CD4-positive, CD25-positive, alpha-beta regulatory T cell (primary cell): ENCODE measurements around the gene ANKS1B. TPM values are rescaled to one million over a fixed set of nuclear protein-coding genes. Genes with fewer than 3 reads are reported as not detected.

ENCODE experiments used
- ATAC-seq, 2 donors: fragments of 150-1000 bp; cut with Tn5 transposase; one replicate each; pipeline ENCODE4 v1.10.0; 2021; ENCODE audit warnings: low read depth in 2 of 2, moderate number of reproducible peaks in 2 of 2, moderate library complexity in 1 of 2
- DNase-seq, 3 donors: peaks; one replicate each; pipeline versions ENCODE4 v3.0.0 to v3.0.0-alpha.2; 2012 to 2022; ENCODE audit warnings: mixed read lengths in 1 of 3
- H3K27ac ChIP-seq: one replicate; pipeline ENCODE4 v1.7.0; 2013; ENCODE audit warnings: mild to moderate bottlenecking, low read length; ENCODE audit not compliant: insufficient read depth, poor library complexity, severe bottlenecking
- H3K27me3 ChIP-seq: one replicate; pipeline ENCODE4 v1.7.0; 2013; ENCODE audit warnings: low read length; ENCODE audit not compliant: control insufficient read depth, insufficient read depth
- H3K36me3 ChIP-seq: one replicate; pipeline ENCODE4 v1.7.0; 2013; ENCODE audit warnings: mild to moderate bottlenecking, low read length, moderate library complexity; ENCODE audit not compliant: control insufficient read depth, insufficient read depth
- H3K4me1 ChIP-seq: 2 replicates; pipeline ENCODE4 v1.7.0; 2013; ENCODE audit warnings: mild to moderate bottlenecking, low read length; ENCODE audit not compliant: insufficient read depth, control insufficient read depth, poor library complexity, severe bottlenecking
- H3K4me3 ChIP-seq: one replicate; pipeline ENCODE4 v1.7.0; 2013; ENCODE audit warnings: low read depth, mild to moderate bottlenecking, low read length, moderate library complexity
- H3K9me3 ChIP-seq, 2 experiments: 1 replicate in 1 of 2; 2 replicates in 1 of 2; pipeline ENCODE4 v1.7.0; 2013; ENCODE audit warnings: low read length in 2 of 2, mild to moderate bottlenecking in 1 of 2, moderate library complexity in 1 of 2; ENCODE audit not compliant: control insufficient read depth in 2 of 2
- H3K27ac Mint-ChIP-seq, 3 donors: one replicate each; pipeline ENCODE4 v1.8.0; 2020 to 2022; ENCODE audit warnings: mild to moderate bottlenecking in 3 of 3, mixed read lengths in 3 of 3, moderate library complexity in 2 of 3
- H3K27me3 Mint-ChIP-seq: one replicate; pipeline ENCODE4 v1.8.0; 2022; ENCODE audit warnings: mild to moderate bottlenecking, mixed read lengths
- H3K36me3 Mint-ChIP-seq: one replicate; pipeline ENCODE4 v1.8.0; 2020; ENCODE audit warnings: mixed read lengths
- H3K4me1 Mint-ChIP-seq, 4 donors: one replicate each; pipeline ENCODE4 v1.8.0; 2020 to 2022; ENCODE audit warnings: mixed read lengths in 4 of 4, mild to moderate bottlenecking in 1 of 4
- H3K4me3 Mint-ChIP-seq, 4 donors: one replicate each; pipeline ENCODE4 v1.8.0; 2020 to 2022; ENCODE audit warnings: mild to moderate bottlenecking in 4 of 4, mixed read lengths in 4 of 4, moderate library complexity in 3 of 4
- H3K9me3 Mint-ChIP-seq, 7 donors: one replicate each; pipeline ENCODE4 v1.8.0; 2020 to 2022; ENCODE audit warnings: mixed read lengths in 7 of 7, mild to moderate bottlenecking in 3 of 7, moderate library complexity in 2 of 7
- polyA plus RNA-seq, 4 donors: library from polyadenylated mRNA; unstranded; fragments of 300-500 nt; fragmentation: Illumina TruSeq; gene quantifications; one replicate each; pipeline ENCODE4 v1.2.3, GENCODE V29; 2021
- total RNA-seq: library from RNA; stranded (reverse); gene quantifications from one replicate; pipeline ENCODE4 v1.2.3, GENCODE V29; 2022

The ANKS1B gene
- total and polyA plus RNA-seq, 5 donors from 2014 or later: 4.0 to 15.9 (median 9.5) TPM

DNA sequence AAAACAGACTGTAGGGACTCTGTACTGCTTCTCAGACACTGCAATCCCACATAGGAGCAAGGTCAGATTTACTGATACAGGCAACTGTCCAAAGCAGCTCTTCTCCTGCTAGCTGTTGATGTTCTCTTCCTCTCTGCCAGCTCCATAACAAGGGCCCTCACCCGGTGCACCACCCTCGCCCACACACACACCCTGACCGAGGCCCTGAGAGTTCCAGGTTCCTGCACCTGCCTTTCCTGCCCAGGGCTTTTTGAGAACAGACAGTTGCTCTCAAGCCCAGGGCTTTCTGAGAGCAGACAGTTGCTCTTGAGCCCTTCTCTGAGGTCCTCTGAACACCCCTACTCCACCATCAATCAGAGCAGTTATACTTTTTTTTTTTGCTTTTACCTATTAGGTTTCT lies 571.0 kb downstream of the ANKS1B start:
- Histone ChIP-seq H3K36me3 (no peaks in the 10 kb centered on the region), H3K27ac (no peak overlapping the region), H3K9me3 (peaks cover 0 to 3% of the 10 kb centered on the region in 2 experiments), H3K4me3 (no peak overlapping the region), H3K4me1 (no peaks in the 10 kb centered on the region), H3K27me3 (no peaks in the 10 kb centered on the region)
- Mint-ChIP-seq H3K4me3 (no peak overlapping the region), H3K27me3 (peaks cover 8% of the 10 kb centered on the region), H3K4me1 (peaks cover 0 to 2% (median 0%) of the 10 kb centered on the region in 4 donors), H3K9me3 (peaks cover 0 to 8% (median 3%) of the 10 kb centered on the region in 7 donors), H3K36me3 (no peaks in the 10 kb centered on the region), H3K27ac (no peak overlapping the region)
- ATAC-seq (no peak), DNase-seq (no peak)

DNA sequence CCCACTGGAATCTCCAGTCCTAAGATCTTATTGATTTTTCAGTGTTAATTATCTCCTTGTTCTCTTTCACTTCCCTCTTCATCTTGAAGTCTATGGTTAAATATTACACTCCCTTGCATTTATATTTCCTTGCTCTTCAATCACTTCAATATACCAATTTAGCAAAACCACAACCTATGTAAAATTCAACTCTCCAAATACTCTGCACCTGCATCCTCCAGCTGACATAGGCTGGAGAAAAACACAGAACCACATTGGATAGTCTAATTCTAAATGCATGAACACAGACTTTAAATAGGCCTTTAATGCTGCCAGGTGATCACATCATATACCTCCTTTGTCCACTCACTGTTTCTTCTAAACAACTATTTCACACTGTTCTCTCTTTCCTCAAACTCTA lies 591.0 kb downstream of the ANKS1B start:
- no peaks in the 10 kb centered on the region for H3K27me3 ChIP-seq
- no peaks in the 10 kb centered on the region for H3K9me3 ChIP-seq
- no peak overlapping the region for H3K4me3 ChIP-seq
- Mint-ChIP-seq H3K27ac (no peak overlapping the region), H3K36me3 (no peaks in the 10 kb centered on the region), H3K27me3 (no peaks in the 10 kb centered on the region), H3K9me3 (peaks cover 0 to 2% (median 0%) of the 10 kb centered on the region in 7 donors), H3K4me3 (no peak overlapping the region), H3K4me1 (no peaks in the 10 kb centered on the region)
- no peaks in the 10 kb centered on the region for H3K4me1 ChIP-seq
- no peak overlapping the region for H3K27ac ChIP-seq
- no peak for DNase-seq
- no peak for ATAC-seq
- no peaks in the 10 kb centered on the region for H3K36me3 ChIP-seq

DNA sequence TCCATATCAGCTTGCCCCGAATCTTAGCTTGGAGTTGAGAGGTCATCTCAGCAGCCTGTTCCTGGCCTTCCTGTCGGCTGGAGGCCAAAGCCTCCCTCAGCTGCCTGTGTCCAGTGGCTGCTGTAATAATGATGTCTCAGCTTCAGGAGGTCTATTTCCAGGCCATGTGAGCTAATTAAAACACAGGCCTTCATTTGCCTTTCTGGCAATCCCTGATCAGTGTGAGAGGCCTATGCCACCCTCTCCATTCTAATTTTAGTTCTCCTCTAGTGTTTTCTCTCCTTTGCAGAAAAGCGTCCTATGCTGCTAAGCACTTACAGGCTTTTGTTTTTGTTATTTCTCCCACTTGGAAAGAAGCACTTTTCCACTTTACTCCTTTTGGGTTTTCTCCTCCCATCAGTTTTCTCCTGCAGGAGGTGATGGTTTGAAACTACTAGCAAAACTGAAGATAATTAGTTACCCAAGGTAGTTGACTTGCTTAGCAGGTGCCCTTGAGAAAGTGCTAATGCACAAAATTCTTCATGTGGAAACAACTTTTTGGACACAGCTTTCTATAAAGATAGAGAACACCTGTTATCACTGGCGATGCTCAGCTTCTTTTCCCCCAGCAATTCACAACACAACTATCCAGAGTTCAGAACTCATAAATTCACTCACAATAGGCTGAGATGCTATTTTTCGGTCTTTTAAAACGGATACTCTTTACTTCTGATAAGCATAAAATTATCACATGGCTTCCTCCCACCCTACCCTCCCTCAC lies 592.5 kb downstream of the ANKS1B start:
- ATAC-seq: no peak
- peaks cover 0 to 2% (median 0%) of the 10 kb centered on the region in 7 donors for H3K9me3 Mint-ChIP-seq
- H3K27ac ChIP-seq: no peak overlapping the region
- no peaks in the 10 kb centered on the region for H3K4me1 Mint-ChIP-seq
- H3K4me3 Mint-ChIP-seq: no peak overlapping the region
- no peak for DNase-seq
- H3K4me3 ChIP-seq: no peak overlapping the region
- H3K27me3 Mint-ChIP-seq: no peaks in the 10 kb centered on the region
- H3K4me1 ChIP-seq: no peaks in the 10 kb centered on the region
- H3K27ac Mint-ChIP-seq: no peak overlapping the region
- no peaks in the 10 kb centered on the region for H3K27me3 ChIP-seq
- no peaks in the 10 kb centered on the region for H3K36me3 ChIP-seq
- no peaks in the 10 kb centered on the region for H3K36me3 Mint-ChIP-seq
- H3K9me3 ChIP-seq: no peaks in the 10 kb centered on the region

DNA sequence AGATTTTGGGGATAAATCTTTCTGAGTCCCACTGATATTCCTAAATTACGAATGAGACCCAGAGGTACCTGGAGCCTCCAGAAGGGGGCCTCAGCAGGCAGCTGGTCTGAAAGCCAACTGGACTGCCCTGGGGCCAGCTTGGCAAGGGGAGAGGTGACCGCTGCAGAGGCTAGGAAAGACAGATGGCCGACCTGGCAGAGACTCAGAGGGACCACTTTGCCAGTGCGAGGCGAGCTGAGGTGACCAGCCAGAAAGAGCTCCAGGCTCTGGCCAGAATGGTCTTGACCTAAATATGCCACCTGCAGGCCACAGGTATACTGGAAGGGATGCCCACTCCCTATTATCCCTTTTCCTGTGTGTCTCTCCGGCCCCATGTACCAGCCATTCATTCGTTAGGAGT lies 594.0 kb downstream of the ANKS1B start:
- ATAC-seq: no peak
- DNase-seq: no peak
- Mint-ChIP-seq H3K27ac (no peak overlapping the region), H3K9me3 (peaks cover 0 to 2% (median 0%) of the 10 kb centered on the region in 7 donors), H3K36me3 (no peaks in the 10 kb centered on the region), H3K4me3 (no peak overlapping the region), H3K4me1 (no peaks in the 10 kb centered on the region), H3K27me3 (no peaks in the 10 kb centered on the region)
- Histone ChIP-seq H3K27ac (no peak overlapping the region), H3K36me3 (no peaks in the 10 kb centered on the region), H3K4me1 (no peaks in the 10 kb centered on the region), H3K27me3 (no peaks in the 10 kb centered on the region), H3K4me3 (no peak overlapping the region), H3K9me3 (no peaks in the 10 kb centered on the region)

DNA sequence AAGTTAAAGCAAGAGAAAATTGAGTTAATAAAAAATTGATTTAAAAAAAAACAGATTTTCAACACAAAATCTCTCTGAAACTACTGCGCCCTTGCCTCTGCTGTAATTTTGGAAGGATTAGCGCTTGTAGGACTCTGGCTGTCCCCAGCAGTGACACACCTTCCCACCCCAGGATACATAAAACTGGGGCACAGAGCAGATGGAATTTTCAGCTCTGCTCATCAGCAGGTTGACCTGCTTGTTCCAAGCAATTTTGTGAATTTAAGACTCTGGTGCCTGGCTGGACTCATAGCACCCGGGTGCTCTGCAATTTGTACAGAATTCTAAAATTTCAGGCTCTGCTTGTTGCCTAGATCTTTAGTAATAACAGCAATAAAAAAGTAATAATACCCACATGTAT lies 595.0 kb downstream of the ANKS1B start:
- no peaks in the 10 kb centered on the region for H3K4me1 ChIP-seq
- DNase-seq (no peak), ATAC-seq (no peak)
- Mint-ChIP-seq H3K4me1 (no peaks in the 10 kb centered on the region), H3K9me3 (peaks cover 0 to 2% (median 0%) of the 10 kb centered on the region in 7 donors), H3K36me3 (no peaks in the 10 kb centered on the region), H3K4me3 (no peak overlapping the region), H3K27me3 (no peaks in the 10 kb centered on the region), H3K27ac (no peak overlapping the region)
- H3K9me3 ChIP-seq: no peaks in the 10 kb centered on the region
- H3K27me3 ChIP-seq: no peaks in the 10 kb centered on the region
- no peak overlapping the region for H3K27ac ChIP-seq
- no peak overlapping the region for H3K4me3 ChIP-seq
- H3K36me3 ChIP-seq: no peaks in the 10 kb centered on the region

DNA sequence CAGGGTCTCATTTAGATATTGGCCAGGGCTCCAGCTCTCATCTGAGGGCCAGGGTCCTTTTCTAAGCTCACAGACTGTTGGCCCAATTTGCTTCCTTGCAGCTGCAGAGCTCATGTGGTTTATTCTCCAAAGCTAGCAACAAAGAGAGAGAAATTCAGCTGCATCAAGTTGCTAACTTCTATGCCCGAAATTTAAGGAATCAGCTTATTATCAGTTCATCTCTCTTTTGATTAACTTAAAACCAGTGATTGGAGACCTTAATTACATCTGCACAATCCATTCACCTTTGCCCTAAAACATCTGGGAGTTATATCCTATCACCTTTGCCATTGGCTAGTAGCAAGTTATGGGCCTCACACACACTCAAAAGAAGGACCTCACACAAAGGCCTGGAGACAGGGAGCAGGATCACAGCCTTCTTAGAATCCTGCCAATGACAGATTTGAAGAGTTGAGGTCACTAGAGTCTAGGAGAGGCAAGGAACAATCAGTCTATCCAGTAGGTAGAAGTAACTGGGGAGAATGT lies 596.0 kb downstream of the ANKS1B start:
- no peak overlapping the region for H3K27ac Mint-ChIP-seq
- no peaks in the 10 kb centered on the region for H3K27me3 Mint-ChIP-seq
- DNase-seq (no peak), ATAC-seq (no peak)
- no peaks in the 10 kb centered on the region for H3K4me1 ChIP-seq
- H3K4me3 Mint-ChIP-seq: no peak overlapping the region
- no peaks in the 10 kb centered on the region for H3K36me3 Mint-ChIP-seq
- H3K4me3 ChIP-seq: no peak overlapping the region
- peaks cover 0 to 2% (median 0%) of the 10 kb centered on the region in 7 donors for H3K9me3 Mint-ChIP-seq
- H3K9me3 ChIP-seq: no peaks in the 10 kb centered on the region
- H3K27ac ChIP-seq: no peak overlapping the region
- H3K36me3 ChIP-seq: no peaks in the 10 kb centered on the region
- H3K27me3 ChIP-seq: no peaks in the 10 kb centered on the region
- H3K4me1 Mint-ChIP-seq: no peaks in the 10 kb centered on the region

DNA sequence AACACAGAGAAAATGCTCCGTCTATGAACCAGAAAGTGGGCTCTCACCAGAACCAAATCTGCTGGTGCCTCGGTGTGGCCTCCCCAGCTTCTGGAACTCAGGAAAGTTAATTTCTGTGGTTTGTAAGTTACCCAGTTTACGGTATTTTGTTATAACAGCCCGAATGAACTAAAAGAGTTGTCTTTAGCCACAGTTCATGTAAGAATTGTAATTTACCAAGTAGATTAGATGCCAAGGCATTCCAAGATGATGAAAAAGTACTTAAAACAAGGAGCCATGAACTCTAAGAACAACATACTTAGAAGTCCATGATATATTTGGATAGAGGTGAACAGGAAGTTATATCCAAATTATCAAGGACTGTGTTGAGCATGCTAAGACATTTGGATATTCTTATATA lies 597.1 kb downstream of the ANKS1B start:
- Mint-ChIP-seq H3K27me3 (no peaks in the 10 kb centered on the region), H3K4me1 (no peaks in the 10 kb centered on the region), H3K9me3 (peaks cover 0 to 2% (median 0%) of the 10 kb centered on the region in 7 donors), H3K36me3 (no peaks in the 10 kb centered on the region), H3K27ac (no peak overlapping the region), H3K4me3 (no peak overlapping the region)
- no peak for DNase-seq
- no peak for ATAC-seq
- no peak overlapping the region for H3K27ac ChIP-seq
- no peaks in the 10 kb centered on the region for H3K36me3 ChIP-seq
- no peaks in the 10 kb centered on the region for H3K9me3 ChIP-seq
- H3K4me3 ChIP-seq: no peak overlapping the region
- H3K4me1 ChIP-seq: no peaks in the 10 kb centered on the region
- no peaks in the 10 kb centered on the region for H3K27me3 ChIP-seq

DNA sequence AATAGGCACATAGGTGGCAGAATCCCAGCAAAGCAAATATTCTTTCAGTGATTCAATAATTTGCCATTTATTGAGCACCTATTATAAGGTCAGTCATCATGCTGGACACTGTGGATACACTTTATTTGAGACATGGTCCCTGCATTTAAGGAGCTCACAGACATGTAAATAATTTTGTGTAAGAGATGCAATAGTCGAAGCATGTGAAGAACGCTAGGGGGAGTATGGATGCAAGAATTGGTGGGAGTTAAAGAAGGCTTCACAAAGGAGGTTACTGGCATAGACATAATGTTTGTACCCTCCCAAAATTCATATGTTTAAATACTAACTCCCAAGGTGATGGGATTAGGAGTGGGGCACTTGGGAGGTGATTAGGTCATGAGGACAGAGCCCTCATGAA lies 597.8 kb downstream of the ANKS1B start:
- Histone ChIP-seq H3K27ac (no peak overlapping the region), H3K36me3 (no peaks in the 10 kb centered on the region), H3K4me3 (no peak overlapping the region), H3K9me3 (no peaks in the 10 kb centered on the region), H3K4me1 (peaks cover 3% of the 10 kb centered on the region), H3K27me3 (no peaks in the 10 kb centered on the region)
- Mint-ChIP-seq H3K4me1 (peaks cover 0 to 5% (median 3%) of the 10 kb centered on the region in 4 donors), H3K27me3 (no peaks in the 10 kb centered on the region), H3K36me3 (no peaks in the 10 kb centered on the region), H3K27ac (no peak overlapping the region), H3K4me3 (no peak overlapping the region), H3K9me3 (peaks cover 0 to 2% (median 0%) of the 10 kb centered on the region in 7 donors)
- DNase-seq (no peak), ATAC-seq (no peak)
